Measurements from ENCODE around the gene MTG1.
"Not testable (repeated sequence)": the region's sequence is repeated elsewhere in the genome, so short reads cannot be mapped to it uniquely, and the experiment has no call there.

The MTG1 gene

GRCh38 chr10:133359554-133359971 is 34.4 kb upstream of the MTG1 start:
- no peak for DNase-seq

DNA sequence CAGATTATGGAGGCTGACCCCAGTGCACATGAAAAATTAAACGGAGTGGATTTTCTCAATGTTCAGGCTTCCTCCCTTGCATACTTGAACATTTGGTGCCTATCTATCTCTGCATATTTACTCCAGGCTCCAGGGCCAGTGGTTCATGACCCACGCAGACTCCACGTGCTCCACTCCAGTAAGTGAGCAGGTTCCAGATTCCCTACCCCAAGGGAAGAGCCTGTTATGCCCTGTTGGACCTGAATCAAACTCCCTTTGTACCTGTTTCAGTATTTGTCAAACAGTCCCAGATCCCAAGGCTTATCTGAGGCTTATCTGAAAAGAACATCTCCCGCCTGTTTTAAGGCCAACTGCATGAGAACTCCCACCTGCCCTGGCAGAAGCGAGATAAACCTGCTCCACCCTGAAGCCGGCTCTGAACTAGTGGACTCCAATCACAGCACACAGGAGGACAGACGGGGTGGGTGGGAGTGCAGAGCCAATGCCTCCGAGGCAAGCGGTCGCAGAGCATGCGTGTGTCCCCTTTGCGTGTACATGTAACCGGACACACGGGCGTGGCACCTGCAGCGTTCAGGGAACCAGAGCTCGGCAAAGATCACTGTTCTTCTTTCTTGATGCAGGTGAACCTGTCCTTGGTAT is 33.9 kb upstream of the MTG1 start:
- DNase-seq: no peak

DNA sequence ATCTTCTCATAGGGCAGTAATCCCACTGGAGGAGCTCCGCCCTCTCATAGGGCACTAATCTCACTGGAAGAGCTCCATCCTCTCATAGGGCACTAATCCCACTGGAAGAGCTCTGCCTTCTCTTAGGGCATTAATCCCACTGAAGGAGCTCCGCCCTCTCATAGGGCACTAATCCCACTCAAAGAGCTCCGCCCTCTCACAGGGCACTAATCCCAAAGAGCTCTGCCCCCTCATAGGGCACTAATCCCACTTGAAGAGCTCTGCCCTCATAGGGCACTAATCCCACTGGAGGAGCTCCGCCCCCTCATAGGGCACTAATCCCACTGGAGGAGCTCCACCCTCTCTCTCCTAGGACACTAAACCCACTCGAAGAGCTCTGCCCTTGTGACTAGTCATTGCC is 32.7 kb upstream of the MTG1 start:
- DNase-seq: no peak

- no peak for DNase-seq
Measured at GRCh38 chr10:133361773-133362441, 32.0 kb upstream of the MTG1 start.

DNA sequence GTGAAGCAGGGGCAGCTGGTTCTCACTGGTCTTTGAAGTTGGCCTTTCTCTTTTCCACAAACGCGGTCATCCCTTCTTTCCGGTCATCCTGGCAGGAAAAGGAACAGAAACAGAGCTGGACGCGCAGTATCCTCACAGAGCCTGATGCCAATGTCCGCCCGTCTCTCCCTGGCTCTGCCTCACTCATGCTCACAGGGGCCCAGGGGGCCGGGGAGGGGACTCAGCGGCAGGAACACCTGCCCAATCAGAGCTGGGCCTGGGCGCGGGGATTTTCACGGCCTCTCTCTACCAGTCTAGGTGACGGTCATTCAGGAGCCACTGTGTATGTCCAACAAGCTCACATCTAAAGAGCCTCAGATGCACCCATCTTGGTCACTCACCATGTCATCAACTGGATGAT is 31.1 kb upstream of the MTG1 start:
- no peak for DNase-seq

DNA sequence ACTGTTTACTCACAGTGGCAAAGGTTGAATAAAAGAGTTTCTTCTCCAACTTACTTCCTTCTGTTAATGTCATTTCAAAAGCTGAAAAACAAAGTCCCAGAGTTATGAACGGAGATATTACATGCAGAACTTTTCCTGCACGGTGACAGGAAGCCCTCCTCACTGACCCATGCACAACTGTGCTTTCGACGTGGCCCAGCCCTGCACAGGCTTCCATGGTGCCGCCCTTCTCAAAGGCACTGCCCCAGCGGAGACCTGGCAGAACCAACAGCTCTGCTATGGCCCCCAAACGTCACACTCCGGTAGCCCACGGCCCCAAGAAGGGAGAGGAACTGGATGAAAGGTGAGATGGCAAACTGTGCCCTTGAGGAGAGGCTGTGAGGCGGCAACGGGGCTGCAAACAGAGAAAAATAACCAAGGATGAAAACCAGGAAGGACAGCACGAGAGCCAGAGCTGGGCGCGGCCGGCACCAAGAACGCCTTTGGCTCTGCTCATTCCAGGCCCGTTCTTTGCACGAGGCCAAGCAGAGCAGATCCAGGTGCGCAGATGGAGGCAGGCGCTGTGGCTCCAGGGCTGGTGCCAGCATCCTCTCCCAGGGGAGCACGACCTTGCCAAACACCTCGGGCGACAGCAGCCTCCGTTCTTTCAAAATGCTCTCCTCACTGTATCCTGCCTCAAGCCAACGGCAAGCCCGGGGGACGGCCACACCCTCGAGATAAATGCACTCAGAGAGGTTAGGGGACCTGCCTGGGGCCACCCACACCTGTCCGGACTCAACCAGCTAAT is 29.1 kb upstream of the MTG1 start:
- DNase-seq: no peak

- no peak for DNase-seq
Measured at GRCh38 chr10:133365461-133366129, 28.4 kb upstream of the MTG1 start.

DNA sequence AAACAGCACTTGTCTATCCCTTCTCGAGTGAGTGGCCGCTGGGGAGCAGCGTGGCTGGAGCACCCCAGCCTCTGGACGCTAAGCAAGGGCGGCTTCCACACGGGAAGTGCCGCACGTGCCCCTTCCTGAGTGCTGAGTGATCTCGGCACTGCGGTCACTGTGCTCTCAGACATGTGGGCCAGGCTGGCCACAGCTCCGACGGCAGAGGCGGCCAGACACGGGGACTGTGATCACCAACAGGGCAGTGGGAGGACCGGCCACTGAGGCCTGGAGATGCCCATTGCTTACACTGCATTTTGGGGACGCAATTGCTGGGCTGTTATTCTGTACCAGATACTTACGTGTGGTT is 27.9 kb upstream of the MTG1 start:
- no peak for DNase-seq

DNA sequence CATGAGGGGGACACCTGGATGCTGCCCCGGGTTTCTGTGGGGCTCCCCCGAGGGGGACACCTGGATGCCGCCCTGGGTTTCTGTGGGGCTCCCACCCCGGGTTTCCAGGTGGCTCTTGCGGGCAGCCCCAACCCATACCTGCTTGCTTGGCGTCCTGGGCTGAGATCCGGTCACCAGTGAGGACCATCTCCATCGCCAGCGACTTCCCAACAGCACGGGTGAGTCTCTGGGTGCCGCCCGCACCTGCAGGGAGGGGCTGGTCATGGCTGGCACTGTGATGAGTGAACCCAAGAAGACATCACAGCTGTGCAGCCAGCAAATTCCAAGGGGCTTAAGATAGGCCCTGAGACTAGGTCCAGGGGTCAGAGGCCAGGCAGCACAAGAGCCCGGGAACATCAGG is 27.2 kb upstream of the MTG1 start:
- no peak for DNase-seq

DNA sequence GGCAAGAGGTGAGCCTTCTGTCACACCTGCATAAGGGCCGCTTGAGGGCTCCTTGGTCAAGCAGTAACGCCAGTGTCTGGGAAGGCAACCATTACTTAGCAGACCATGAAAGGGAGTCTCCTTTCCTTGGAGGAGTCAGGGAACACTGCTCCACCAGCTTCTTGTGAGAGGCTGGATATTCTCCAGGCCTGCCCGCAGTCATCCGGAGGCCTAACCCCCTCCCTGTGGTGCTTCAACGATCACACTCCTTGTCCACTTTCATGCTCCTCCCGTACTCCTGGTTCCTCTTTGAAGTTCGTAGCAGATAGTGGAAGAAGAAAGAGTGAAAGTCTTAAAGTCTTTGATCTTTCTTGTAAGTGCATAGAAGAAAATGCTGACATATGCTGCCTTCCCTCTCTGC is 26.5 kb upstream of the MTG1 start:
- not testable (repeated sequence) for DNase-seq

DNA sequence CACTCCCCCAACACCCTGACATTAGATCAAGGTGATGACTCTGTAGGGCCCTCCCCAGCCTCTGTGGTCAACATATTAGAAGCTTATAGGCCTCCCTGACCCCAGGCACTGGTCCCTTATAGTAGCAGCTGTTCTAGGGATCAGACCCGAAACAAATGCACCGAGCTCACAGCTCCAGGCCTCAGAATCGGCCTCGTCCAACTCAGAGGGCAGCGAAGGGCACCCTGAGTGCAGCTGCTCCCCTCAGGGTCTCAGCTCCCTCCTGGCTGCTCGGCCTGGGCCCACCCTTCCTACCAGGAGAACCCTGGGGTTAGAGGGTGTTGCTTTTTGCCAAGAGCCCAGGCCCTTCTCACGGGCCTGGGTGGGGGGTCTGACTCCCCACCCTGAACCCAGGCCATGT is 25.8 kb upstream of the MTG1 start:
- no peak for DNase-seq

DNA sequence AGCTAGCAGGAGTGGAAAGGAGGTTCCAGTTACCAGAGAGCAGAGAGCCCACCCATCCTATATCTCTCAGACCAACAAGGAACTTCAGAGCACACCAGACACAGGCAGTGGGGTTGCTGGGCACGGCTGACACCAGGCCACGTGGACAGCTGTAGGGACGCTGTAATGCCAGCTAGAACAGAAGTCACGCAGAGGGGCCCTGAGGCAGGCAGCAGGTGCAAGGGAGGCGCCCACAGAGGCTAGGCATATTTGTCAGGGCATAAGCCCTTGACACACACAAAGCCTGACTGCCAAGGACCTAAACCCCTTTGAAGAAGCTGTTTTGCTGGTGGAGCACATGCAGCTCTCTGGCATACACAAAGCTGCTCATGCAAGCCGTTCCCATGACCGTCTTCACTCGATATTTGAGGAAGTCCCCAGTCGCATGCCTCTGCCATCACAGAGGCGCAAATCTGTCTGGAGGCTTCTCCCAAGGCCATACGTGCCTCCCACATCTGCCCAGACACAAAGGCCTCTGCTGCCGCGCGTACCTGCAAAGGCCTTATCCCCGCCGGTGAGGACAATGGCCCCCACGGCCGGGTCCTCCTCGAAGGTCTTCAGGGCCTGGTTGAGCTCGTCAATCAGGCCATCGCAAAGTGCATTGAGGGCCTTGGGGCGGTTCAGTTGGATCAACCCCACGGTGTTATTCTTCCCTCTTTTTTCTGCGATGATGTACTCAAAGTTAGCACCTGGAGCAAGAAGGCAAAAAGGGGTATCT is 23.7 kb upstream of the MTG1 start:
- no peak for DNase-seq

DNA sequence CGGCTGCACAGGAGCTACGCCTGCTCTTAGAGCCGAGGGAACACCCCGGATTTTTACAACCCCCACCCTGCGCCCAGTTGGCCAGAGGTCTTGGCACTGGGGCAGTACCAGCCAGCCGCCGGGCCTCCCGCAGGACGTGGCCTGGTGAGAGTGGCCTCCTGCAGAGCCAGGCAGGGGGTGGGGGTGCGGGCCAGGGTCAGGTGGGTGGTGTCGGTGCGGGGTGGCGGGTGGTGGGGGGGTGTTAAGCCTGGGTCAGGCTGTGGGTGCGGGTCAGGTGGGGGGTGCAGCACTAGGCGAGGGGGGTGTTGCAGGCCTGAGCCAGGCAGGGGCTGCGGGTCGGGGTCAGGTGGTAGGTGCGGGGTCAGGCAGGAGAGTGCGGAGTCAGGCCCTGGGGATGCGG is 21.4 kb upstream of the MTG1 start:
- no peak for DNase-seq

DNA sequence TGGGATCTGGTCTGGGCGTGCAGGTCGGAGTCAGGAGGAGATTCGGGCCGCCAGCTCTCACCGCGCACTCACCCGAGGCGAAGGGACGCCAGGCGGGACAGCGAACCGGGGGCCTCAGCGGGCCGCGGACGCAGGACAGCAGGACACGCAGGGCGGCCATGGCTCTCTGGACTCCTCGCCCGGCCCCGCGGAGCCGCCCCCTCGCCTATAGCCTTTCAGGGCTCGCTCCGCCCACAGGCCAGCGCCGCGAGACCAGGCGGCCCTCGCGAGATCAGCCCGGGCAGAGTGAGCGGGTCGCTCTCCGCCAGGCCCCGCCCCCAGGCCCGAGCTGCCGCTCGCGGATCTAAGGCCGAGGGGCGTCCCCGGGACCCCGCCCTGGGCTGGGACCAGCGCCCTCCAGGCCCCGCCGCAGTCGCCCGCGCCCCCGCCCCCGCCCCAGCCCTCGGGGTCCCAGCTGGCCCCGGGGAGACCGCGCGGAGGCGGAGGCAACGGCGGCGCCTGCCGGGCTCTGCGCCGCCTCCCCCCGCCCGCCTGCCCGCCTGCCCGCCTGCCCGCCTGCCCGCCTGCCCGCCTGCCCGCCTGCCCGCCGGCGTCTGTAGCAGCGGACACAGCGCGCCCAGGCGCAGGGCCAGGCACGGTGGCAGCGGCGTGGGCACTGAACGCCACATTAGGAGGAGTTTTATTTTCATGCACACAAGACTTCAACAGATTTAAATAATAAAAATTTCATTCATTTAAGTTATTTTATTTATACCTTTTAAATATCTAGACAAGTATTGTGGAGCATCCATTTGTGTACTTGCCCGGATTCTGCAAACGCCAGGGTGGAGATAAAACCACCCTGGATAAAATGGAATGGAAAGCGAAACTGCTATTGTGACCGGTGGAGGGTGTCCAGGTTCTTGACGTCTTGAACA is 20.5 kb upstream of the MTG1 start, which contains the start of gene ECHS1:
ECHS1 (minus strand) TSS at position 181 of the 917 bp plus-strand sequence; CDS start at position 160, 21 bp downstream.
- DNase-seq: peak; percentile 91

DNA sequence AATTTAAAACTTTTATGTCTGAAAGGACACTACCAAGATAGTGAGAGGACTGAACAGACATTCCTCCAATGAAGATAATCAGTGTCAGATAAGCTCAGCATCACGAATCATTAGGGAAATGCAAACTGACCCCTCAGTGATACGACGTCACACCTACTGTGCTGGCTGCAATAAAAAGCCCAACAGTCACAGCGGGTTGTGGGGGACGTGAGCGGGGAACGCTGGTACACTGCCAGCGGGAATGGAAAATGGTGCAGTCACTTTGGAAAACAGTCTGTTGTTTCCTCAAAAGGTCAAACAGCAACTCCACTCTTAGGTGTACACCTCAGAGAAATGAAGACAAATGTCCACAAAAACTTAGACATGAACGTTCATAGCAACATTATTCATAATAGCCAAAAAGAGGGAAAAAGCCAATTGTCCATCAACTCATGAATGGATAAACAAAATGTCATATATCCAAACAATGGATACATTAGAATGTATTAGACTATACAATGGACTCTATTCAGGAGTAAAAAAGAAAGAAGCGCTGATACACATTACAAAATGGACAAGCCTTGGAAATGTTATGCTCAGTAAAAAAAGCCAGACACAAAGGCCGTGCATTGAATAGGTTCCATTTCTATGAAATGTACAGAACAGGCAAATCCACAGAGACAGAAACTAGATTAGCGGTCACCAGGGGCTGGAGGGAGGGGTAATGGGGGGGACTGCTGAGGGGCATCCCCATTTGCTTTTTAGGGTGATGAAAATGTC is 18.4 kb upstream of the MTG1 start:
- no peak for DNase-seq

DNA sequence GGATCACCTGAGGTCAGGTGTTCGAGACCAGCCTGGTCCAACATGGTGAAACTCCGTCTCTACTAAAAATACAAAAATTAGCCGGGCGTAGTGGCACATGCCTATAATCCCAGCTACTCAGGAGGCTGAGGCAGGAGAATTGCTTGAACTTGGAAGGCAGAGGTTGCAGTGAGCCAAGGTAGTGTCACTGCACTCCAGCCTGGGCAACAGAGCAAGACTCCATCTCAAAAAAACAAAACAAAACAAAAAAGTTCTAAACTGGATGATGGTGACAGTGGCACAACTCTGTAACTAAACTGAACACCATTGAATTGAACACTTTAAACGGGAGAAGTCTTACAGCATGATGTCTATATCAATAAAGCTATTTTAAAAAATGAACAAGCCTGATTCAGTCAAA is 17.8 kb upstream of the MTG1 start:
- not testable (repeated sequence) for DNase-seq

DNA sequence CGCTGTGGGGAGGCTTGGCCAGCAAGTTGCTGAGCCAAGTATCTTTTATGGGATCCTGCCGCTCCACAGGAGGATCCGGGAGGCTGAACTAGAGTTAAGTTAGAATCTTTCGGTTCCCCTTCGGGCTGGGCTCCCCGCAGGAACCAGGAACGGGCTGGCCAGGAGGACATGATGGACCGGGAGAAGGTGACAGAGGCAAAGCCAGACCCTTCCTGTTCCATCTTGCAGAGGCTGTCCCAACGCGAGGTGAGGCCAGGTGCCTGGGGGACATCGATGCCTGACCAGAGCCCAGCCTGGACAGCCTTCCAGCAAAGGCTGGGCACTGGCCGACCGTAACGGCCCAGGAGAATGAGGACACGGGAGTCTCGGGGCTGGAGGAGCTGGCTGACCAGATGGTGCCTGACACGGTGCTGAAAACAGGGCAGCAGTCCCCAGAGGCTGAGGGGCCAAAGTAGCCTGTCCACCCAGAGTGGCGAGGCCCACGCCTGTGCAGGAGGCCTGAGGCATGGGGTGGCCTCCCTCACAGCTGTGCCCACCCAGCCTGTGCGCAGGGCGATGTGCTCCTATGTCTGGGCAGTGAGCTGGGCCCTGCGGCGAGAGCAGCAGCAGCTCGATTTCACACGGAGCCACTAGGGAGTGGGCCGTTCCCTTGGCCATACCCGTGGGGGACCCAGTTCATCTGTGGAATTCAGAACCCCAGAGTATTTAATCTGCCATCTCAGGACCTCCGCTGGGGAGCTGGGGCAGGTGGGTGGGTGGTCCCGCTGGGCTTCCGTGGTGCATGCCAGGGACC is 16.7 kb upstream of the MTG1 start:
- DNase-seq: no peak

DNA sequence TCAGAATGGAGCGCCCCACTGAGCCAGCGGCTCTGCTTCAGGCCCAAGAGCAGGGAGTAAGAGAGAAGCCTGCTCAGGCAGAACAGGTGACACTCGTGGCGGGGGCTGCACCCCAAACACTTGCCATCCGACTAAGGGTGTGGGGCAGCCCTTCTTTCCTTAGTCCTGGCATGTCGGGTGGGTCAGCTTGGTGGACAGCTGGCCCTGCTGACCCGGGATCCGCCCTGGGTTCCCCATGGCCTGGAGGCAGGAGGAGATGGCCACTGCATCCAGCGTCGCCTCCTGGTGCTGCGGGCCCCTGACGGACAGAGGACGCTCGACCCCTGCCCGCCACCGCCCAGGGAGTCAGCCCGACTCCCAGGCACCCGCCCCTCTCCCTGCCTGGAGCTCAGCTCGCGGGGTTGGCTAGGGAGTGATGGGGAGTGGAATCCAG is 16.1 kb upstream of the MTG1 start:
- DNase-seq: no peak

DNA sequence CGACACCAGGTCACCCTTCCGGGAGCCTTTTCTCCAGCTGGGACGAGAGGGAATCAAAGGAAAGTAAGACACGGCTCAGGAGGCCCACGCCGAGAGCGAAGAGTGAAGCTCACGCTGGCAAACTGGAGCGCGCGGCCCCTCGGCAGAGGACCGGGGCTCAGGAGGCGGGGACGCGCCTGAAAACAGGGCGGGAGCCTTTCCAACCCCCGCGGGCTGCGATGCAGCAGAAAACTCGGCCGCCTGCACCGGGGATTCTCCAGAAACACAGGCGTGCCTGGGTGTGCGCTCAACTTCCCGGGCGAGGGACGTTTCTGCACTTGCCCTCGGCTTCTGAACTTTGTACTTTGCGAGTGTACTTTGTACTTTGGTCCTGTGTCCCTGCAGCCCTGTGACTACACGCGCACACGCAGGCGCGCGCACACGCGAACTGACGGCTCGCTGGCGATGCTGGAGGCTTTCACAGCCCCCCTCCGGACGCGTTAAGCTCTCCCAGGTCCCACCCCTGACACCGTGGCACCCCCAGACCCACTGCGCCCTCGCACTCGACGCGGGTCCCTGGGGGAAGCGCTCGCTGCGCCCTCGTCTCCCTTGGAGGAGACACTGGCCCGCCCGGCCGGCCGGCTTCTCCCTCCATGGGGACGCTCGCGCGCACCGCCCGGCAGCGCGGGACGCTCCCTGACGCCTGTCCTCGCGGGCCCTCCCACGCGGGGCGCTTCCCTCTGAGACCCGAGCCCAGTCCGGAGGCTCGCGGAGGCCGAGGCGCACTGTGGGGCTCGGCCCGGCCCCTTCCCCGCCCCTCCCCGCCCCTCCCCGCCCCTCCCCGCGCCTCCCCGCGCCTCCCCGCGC is 15.5 kb upstream of the MTG1 start:
- peak; percentile 34 for DNase-seq
